GM18520 (cell line): ENCODE data around the gene KIDINS220.

Experiments used
- ATAC-seq: cut with Tn5 transposase; IDR thresholded peaks from one replicate; pipeline ENCODE4 v1.9.1; 2021; ENCODE audit not compliant: unreplicated experiment

The KIDINS220 gene

GRCh38 chr2:8699839-8700238 lies 137.6 kb downstream of the KIDINS220 start:
- ATAC-seq: no peak

DNA sequence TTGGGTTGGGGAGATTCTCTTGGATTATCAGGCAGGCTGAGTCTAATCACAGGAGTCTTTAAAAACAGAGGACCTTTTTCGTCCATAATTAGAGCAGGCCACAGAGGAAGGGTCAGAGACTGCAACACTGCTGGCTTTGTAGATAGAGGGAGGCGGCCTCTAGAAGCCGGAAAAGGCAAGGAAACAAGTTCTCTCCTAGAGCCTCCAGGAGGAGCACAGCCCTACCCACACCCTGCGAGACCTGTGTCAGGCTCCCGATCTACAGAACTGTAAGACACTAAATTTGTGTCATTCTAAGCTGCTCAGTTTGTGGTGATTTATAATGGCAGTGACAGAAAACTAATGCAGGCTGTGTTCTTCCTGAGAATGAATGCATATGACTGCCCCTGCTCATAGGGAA lies 140.2 kb downstream of the KIDINS220 start:
- ATAC-seq: no peak

DNA sequence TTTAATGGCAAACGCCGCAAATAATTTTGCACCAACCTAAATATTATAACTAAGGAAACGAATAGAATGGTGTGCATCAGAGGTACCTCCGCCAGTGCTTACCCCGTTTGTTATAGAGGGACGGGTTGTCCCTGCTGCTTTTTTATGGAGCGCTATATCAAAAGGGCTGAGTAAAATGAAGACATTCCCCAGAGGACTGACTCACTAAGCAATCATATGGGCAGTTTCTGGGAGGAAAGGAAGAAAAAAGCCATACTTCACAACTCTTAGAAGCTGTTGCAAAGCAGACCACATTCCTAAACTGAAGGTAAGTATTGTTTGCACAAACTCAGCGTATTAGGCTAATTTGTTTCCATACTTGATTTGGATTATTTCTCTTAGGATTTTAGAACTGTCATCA lies 142.7 kb downstream of the KIDINS220 start:
- no peak for ATAC-seq

DNA sequence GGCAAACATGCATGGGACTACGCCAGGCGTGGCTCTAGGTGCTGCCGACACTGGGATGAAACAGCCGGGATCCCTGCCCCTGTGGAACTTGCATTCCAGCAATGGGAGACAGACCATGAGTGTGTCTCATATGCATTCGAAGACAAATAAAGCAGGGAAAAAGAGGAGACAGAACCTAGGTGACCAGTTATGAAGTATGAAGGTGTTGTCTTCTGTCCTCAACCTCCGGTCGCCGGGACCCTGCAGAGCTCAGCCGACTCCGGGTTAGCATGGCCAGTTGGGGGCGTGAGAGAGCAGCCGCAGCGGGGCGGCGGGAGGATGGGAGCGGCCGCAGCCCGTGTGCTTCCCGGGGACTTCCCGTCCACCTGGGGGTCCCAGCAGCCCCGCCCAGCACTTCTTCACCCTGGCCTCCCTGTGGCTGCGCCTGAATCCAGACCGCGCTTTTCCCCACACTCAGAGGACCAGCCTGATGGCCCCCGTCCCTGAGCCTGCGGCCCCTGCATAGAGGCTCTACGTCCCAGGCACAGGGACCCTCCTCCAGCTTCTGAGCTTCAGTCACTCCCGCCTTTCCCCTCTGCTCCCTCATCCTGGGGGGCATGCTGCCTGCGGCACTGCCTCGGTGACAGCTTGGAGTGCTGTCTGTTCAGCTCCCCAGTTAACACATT lies 144.1 kb downstream of the KIDINS220 start:
- no peak for ATAC-seq

- ATAC-seq: no peak
Measured at GRCh38 chr2:8692783-8693156, 144.6 kb downstream of the KIDINS220 start.

DNA sequence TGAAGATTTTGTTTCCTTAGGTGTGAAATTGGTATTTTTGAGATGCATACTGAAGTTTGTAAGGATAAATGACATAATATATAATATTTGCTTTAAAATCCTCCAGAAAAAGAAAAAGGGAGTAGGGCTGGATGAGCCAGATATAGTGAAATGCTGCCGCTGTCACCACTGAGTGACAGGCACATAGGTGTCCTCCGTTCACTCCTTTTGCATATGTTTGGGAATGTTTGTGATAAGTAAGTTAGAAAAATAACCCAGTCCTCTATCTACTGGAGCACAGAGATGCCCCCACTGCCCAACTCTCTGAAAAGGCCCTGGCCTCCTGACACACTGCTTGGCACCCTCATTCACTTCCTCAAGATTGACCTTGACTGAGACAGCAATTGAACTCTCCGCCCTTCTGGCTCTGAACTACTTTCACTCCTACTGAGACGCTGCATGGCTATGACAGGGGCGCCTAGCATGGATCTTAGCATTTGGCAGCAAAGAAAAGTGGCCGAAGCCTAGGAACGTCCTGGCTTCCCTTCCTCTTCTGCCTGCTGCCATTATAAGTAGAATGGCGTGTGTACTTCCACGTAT lies 145.5 kb downstream of the KIDINS220 start:
- ATAC-seq: no peak

- ATAC-seq: no peak
Measured at GRCh38 chr2:8685697-8686358, 151.6 kb downstream of the KIDINS220 start.

- ATAC-seq: no peak
Measured at GRCh38 chr2:8684878-8685696, 152.3 kb downstream of the KIDINS220 start.

DNA sequence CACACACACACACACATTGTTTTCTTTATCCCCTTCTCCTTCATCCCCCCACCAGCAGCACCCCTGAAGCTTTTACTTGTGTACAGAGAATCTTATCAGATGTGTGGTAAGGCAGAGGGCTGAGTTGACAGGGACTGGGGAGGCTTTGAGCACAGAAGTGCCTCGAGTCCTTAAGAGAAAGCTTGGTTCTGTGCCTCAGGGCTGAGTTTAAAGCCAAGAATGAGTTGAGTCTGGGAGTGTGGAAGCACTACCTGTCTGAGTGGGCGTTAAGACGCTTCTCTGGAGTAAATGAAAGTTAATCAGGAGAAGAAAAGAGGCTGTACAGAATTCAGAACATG lies 152.9 kb downstream of the KIDINS220 start:
- no peak for ATAC-seq

GRCh38 chr2:8682719-8683667 lies 154.4 kb downstream of the KIDINS220 start:
- ATAC-seq: no peak

DNA sequence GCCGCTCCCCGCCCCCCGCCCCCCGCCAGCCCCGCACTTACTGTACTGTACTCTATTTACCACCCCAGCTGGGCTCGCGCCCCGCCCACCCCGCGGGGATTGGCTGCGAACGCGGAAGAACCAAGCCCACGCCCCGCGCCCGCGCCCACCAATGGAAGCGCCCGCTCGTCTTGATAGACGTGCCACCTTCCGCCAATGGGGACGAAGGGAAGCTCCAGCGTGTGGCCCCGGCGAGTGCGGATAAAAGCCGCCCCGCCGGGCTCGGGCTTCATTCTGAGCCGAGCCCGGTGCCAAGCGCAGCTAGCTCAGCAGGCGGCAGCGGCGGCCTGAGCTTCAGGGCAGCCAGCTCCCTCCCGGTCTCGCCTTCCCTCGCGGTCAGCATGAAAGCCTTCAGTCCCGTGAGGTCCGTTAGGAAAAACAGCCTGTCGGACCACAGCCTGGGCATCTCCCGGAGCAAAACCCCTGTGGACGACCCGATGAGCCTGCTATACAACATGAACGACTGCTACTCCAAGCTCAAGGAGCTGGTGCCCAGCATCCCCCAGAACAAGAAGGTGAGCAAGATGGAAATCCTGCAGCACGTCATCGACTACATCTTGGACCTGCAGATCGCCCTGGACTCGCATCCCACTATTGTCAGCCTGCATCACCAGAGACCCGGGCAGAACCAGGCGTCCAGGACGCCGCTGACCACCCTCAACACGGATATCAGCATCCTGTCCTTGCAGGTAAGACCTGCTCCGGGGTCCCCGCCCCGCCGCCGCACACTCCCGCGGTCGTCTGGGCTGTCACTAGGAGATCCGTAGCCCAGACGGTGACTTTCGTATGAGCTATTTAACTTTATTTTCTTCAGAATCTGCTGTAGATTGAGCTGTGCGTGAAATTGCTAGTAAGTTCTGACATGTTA lies 155.4 kb downstream of the KIDINS220 start, which contains the start of gene ID2:
TSS of gene ID2 (plus strand) at position 271 of the 907 bp plus-strand sequence. CDS start at position 381, 110 bp downstream.
- peak; percentile 55 for ATAC-seq

DNA sequence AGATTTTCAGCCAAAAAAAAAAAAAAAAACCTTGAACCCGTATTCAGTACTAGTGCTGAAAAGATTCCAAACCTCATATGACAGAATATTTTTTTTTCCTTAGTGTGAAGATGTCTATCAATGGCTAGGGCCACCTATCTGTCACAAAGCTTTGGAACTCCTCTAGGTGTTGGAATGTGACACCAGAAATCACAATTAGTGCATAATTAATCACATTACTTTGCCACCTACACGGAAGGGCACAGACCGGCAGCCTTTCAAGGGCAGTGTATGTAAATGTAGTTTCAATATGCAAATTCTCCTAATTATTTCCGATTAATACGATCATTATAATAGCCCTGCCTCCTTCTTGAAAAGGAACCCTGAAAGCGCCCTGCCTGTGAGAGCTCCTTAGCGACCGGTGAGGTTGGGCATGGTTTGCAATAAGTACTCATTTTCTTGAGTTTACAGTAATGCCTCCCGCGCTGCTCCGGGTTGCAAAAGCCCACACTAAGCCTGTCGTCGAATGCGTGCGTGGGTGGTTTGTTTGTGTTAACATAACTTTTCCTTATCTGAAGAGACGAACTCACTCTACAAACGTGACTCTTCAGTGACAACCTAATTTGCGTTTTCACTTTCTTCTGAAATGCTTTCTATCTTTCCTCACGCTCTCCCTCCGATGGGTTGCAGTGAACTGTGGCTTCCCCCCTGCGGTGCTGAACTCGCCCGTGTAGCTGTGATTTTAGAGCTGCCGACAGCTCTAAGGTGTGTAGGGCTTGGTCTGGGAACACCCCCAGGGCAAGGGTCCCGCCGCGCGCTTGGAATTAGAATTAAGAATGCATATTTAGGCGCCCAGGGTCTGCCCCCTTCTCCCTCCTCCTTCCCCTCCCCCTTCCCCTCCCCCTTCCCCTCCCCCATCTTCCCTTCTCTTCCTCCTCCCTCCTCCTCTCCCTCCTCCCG lies 156.3 kb downstream of the KIDINS220 start:
- ATAC-seq: no peak

DNA sequence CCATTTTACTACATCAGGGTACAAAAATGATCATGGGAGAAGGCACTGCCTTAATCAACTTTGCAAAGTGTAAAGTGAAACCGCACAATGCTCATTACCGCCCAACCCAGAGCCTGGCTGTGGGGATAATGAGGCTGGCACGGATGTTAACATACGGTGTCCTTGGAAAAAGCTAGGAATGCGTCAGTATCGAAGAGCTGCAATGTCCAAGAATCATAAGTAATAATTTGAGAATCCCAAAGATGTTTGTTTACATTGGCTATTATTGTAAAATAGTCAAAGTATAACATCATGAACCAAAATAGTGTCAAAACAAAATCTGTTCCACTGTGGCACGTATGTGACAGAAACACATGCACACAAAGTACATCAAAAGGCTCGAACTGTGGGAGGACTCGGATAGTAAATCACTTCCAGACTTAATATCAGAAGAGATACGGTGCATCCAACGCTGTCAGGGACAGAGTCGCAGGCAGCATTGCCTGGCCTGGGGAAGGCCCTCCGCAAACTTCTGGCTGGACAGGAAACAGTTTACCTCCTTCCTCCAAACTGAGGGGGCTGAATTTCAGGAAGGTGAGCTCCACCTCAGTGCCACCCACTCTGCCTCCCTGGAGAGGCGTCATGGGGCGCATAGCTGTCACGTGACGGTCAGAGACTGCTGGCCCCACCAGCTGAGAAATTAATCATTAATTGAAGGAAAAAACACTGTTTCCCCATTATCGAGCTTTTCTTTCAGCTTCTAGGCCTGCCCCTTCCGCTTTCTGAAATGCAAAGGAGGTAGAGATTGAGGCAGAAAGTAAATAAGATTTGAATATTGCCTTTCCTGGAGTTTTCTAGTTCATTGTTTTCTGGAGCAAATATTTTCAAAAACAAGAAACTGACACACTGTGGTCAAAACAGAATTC lies 157.3 kb downstream of the KIDINS220 start:
- no peak for ATAC-seq

- no peak for ATAC-seq
Measured at GRCh38 chr2:8679567-8679826, 157.9 kb downstream of the KIDINS220 start.
